Mesothelial cell of epicardium (in vitro differentiated cells): ENCODE results near the gene SIK3. TPM values are rescaled to one million over a fixed set of nuclear protein-coding genes. Genes with fewer than 3 reads are reported as not detected.

ENCODE experiments used
- DNase-seq, 2 experiments: peaks; one replicate each; pipeline ENCODE4 v3.0.0; 2021; ENCODE audit warnings: low spot score in 2 of 2; ENCODE audit not compliant: unreplicated experiment in 2 of 2
- H3K27ac Mint-ChIP-seq: 2 replicates; pipeline ENCODE4 v1.8.0; 2021; ENCODE audit warnings: mixed read lengths
- H3K27me3 Mint-ChIP-seq: 2 replicates; pipeline ENCODE4 v1.8.0; 2021; ENCODE audit warnings: low read depth, mixed read lengths
- H3K36me3 Mint-ChIP-seq: 2 replicates; pipeline ENCODE4 v1.8.0; 2021; ENCODE audit warnings: mixed read lengths
- H3K4me1 Mint-ChIP-seq: 2 replicates; pipeline ENCODE4 v1.8.0; 2021; ENCODE audit warnings: mixed read lengths
- H3K4me3 Mint-ChIP-seq: 2 replicates; pipeline ENCODE4 v1.8.0; 2021; ENCODE audit warnings: mild to moderate bottlenecking, moderate library complexity, mixed read lengths
- H3K9me3 Mint-ChIP-seq: 2 replicates; pipeline ENCODE4 v1.8.0; 2021; ENCODE audit warnings: mixed read lengths
- total RNA-seq: library from RNA; stranded (reverse); gene quantifications from 3 replicates; pipeline ENCODE4 v1.2.1, GENCODE V29; 2021
- TF ChIP-seq, protein P1 (sequence below): fragments of 200-600 bp; sonication (generic); IDR thresholded peaks from one replicate; pipeline ENCODE4 v1.5.0; 2021; ENCODE audit warnings: antibody characterized with exemption; ENCODE audit not compliant: unreplicated experiment

Gene SIK3
- total RNA-seq, 1 donor from 2014 or later = 35.6 TPM

- TF ChIP-seq, protein P1, sequence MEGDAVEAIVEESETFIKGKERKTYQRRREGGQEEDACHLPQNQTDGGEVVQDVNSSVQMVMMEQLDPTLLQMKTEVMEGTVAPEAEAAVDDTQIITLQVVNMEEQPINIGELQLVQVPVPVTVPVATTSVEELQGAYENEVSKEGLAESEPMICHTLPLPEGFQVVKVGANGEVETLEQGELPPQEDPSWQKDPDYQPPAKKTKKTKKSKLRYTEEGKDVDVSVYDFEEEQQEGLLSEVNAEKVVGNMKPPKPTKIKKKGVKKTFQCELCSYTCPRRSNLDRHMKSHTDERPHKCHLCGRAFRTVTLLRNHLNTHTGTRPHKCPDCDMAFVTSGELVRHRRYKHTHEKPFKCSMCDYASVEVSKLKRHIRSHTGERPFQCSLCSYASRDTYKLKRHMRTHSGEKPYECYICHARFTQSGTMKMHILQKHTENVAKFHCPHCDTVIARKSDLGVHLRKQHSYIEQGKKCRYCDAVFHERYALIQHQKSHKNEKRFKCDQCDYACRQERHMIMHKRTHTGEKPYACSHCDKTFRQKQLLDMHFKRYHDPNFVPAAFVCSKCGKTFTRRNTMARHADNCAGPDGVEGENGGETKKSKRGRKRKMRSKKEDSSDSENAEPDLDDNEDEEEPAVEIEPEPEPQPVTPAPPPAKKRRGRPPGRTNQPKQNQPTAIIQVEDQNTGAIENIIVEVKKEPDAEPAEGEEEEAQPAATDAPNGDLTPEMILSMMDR = no peak
- peaks cover 29% of the 10 kb centered on the region for H3K4me1 Mint-ChIP-seq
- no peak for DNase-seq
- peaks cover 18% of the 10 kb centered on the region for H3K36me3 Mint-ChIP-seq
- H3K9me3 Mint-ChIP-seq = no peaks in the 10 kb centered on the region
- H3K27me3 Mint-ChIP-seq = no peaks in the 10 kb centered on the region
- H3K4me3 Mint-ChIP-seq = no peak overlapping the region
- no peak overlapping the region for H3K27ac Mint-ChIP-seq
Observed at GRCh38 chr11:116925050-116925449, 173.2 kb downstream of the SIK3 start.

GRCh38 chr11:116918925-116919655 is 179.1 kb downstream of the SIK3 start:
- DNase-seq = no peak
- no peaks in the 10 kb centered on the region for H3K9me3 Mint-ChIP-seq
- no peak overlapping the region for H3K27ac Mint-ChIP-seq
- H3K4me1 Mint-ChIP-seq = no peaks in the 10 kb centered on the region
- TF ChIP-seq, protein P1 = no peak
- peaks cover 7% of the 10 kb centered on the region for H3K36me3 Mint-ChIP-seq
- H3K4me3 Mint-ChIP-seq = no peak overlapping the region
- H3K27me3 Mint-ChIP-seq = no peaks in the 10 kb centered on the region

- DNase-seq = no peak
- Mint-ChIP-seq H3K36me3 (no peaks in the 10 kb centered on the region), H3K27ac (no peak overlapping the region), H3K4me1 (peaks cover 7% of the 10 kb centered on the region), H3K4me3 (no peak overlapping the region), H3K9me3 (no peaks in the 10 kb centered on the region), H3K27me3 (no peaks in the 10 kb centered on the region)
- TF ChIP-seq, protein P1 = no peak
Observed at GRCh38 chr11:116917632-116918031, 180.6 kb downstream of the SIK3 start.

DNA sequence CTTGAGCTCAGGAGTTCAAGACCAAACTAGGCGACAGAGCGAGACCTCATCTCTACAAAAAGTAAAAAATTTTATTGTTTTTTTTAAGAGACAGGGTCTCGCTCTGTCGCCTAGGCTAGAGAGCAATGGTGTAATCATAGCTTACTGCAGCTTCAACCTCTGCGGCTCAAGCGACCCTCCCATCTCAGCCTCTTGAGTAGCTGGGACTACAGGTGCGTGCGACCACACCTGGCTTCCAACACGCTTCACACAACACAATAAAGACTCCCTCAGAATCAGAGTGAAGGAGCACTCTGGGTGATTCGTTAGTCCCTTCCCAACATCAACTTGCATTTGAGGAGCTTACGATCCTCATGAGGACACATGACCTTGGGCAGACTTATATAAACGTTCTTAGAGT is 181.3 kb downstream of the SIK3 start:
- H3K4me1 Mint-ChIP-seq = peaks cover 14% of the 10 kb centered on the region
- H3K27ac Mint-ChIP-seq = no peak overlapping the region
- H3K36me3 Mint-ChIP-seq = no peaks in the 10 kb centered on the region
- DNase-seq = no peak
- H3K9me3 Mint-ChIP-seq = no peaks in the 10 kb centered on the region
- no peaks in the 10 kb centered on the region for H3K27me3 Mint-ChIP-seq
- TF ChIP-seq, protein P1 = no peak
- H3K4me3 Mint-ChIP-seq = no peak overlapping the region

DNA sequence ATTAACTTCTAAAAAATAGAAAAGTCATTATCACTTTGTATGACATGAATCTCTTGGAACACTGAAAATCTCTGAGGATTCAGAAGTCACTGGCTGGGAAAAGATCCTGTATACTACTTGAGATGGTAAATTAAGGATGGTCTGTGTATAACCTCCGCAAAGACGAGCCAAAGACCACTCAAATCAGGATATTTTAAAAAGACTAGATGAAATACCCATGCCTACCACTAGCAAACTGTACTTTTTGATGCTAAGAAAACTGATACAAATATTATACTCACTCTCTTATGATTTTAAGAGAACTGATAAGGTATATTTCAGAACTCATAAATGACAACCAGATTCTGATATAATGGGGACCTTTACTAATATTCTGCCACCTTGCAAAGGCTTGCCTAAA is 182.2 kb downstream of the SIK3 start:
- no peaks in the 10 kb centered on the region for H3K9me3 Mint-ChIP-seq
- no peak overlapping the region for H3K4me3 Mint-ChIP-seq
- no peak for DNase-seq
- H3K36me3 Mint-ChIP-seq = no peaks in the 10 kb centered on the region
- H3K4me1 Mint-ChIP-seq = peaks cover 19% of the 10 kb centered on the region
- H3K27ac Mint-ChIP-seq = no peak overlapping the region
- TF ChIP-seq, protein P1 = peak; percentile 53
- H3K27me3 Mint-ChIP-seq = no peaks in the 10 kb centered on the region

DNA sequence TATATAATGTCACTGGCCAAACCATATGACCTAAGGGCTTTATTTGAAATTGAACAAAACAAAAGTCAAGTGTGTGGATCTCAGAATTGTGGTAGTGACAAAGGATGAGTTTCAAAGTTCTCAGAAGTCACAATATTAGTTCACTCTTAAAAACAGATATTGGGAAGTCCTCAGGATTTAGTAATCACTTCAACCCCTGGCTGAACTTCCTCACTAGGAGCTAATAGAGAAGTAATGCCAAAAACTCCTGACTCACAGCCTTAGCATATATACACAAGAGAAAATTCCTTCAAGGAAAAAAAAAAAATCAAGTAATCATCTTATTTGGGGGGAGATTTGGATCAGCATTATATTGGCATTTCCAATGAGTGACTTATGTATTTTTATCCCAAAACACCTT is 185.2 kb downstream of the SIK3 start:
- no peak for DNase-seq
- Mint-ChIP-seq H3K4me3 (no peak overlapping the region), H3K27me3 (no peaks in the 10 kb centered on the region), H3K4me1 (peaks cover 27% of the 10 kb centered on the region), H3K27ac (peak overlapping the region; percentile 63), H3K36me3 (no peaks in the 10 kb centered on the region), H3K9me3 (no peaks in the 10 kb centered on the region)
- TF ChIP-seq, protein P1 = no peak
